Measurements from ENCODE around the gene GBE1.

- TF ChIP-seq, protein P1, sequence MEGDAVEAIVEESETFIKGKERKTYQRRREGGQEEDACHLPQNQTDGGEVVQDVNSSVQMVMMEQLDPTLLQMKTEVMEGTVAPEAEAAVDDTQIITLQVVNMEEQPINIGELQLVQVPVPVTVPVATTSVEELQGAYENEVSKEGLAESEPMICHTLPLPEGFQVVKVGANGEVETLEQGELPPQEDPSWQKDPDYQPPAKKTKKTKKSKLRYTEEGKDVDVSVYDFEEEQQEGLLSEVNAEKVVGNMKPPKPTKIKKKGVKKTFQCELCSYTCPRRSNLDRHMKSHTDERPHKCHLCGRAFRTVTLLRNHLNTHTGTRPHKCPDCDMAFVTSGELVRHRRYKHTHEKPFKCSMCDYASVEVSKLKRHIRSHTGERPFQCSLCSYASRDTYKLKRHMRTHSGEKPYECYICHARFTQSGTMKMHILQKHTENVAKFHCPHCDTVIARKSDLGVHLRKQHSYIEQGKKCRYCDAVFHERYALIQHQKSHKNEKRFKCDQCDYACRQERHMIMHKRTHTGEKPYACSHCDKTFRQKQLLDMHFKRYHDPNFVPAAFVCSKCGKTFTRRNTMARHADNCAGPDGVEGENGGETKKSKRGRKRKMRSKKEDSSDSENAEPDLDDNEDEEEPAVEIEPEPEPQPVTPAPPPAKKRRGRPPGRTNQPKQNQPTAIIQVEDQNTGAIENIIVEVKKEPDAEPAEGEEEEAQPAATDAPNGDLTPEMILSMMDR (IDR thresholded peaks at IDR 0.05), result no peak
- TF ChIP-seq POLR2A (IDR thresholded peaks at IDR 0.05), result no peak
Measured at GRCh38 chr3:81765400-81765799, 4.0 kb upstream of the GBE1 start.
